Mucosa of rectum (tissue), 2 donors: ENCODE measurements around the gene ADAM10.
A peak's percentile ranks its signal among the peaks of the same experiment; 100 is the strongest.

ENCODE experiments used
- H3K27ac ChIP-seq, 2 donors: one replicate each; pipeline ENCODE4 v1.7.0; 2013; ENCODE audit warnings: inconsistent platforms in 2 of 2, low read depth in 2 of 2, low read length in 2 of 2
- H3K27me3 ChIP-seq, 2 donors: one replicate each; pipeline ENCODE4 v1.7.0; 2013; ENCODE audit warnings: low read length in 2 of 2; ENCODE audit not compliant: control insufficient read depth in 2 of 2, insufficient read depth in 2 of 2
- H3K36me3 ChIP-seq, 2 donors: one replicate each; pipeline ENCODE4 v1.7.0; 2013; ENCODE audit warnings: low read length in 2 of 2; ENCODE audit not compliant: control insufficient read depth in 2 of 2, insufficient read depth in 2 of 2
- H3K4me1 ChIP-seq, 2 donors: one replicate each; pipeline ENCODE4 v1.7.0; 2013; ENCODE audit warnings: low read length in 2 of 2, mild to moderate bottlenecking in 1 of 2; ENCODE audit not compliant: control insufficient read depth in 2 of 2, insufficient read depth in 2 of 2
- H3K4me3 ChIP-seq, 2 donors: one replicate each; pipeline ENCODE4 v1.7.0; 2013; ENCODE audit warnings: low read length in 2 of 2
- H3K9ac ChIP-seq, 2 donors: one replicate each; pipeline ENCODE4 v1.7.0; 2013; ENCODE audit warnings: low read length in 2 of 2, low read depth in 1 of 2, mild to moderate bottlenecking in 1 of 2
- H3K9me3 ChIP-seq, 2 donors: one replicate each; pipeline ENCODE4 v1.7.0; 2013; ENCODE audit warnings: low read length in 2 of 2; ENCODE audit not compliant: control insufficient read depth in 2 of 2
- donor health status: healthy.
- donor health status: Normal muscosa, but diverticular disease.

ADAM10 gene

GRCh38 chr15:58549785-58550074, 199.8 kb downstream of the ADAM10 start:
- no peaks in the 10 kb centered on the region for H3K27me3 ChIP-seq
- no peaks in the 10 kb centered on the region for H3K36me3 ChIP-seq
- H3K4me1 ChIP-seq = peaks cover 6 to 18% of the 10 kb centered on the region in 2 donors
- no peak overlapping the region for H3K4me3 ChIP-seq
- no peaks in the 10 kb centered on the region for H3K9me3 ChIP-seq
- no peak overlapping the region for H3K9ac ChIP-seq
- peak overlapping the region in 1 of 2 donors; percentile 33 for H3K27ac ChIP-seq

DNA sequence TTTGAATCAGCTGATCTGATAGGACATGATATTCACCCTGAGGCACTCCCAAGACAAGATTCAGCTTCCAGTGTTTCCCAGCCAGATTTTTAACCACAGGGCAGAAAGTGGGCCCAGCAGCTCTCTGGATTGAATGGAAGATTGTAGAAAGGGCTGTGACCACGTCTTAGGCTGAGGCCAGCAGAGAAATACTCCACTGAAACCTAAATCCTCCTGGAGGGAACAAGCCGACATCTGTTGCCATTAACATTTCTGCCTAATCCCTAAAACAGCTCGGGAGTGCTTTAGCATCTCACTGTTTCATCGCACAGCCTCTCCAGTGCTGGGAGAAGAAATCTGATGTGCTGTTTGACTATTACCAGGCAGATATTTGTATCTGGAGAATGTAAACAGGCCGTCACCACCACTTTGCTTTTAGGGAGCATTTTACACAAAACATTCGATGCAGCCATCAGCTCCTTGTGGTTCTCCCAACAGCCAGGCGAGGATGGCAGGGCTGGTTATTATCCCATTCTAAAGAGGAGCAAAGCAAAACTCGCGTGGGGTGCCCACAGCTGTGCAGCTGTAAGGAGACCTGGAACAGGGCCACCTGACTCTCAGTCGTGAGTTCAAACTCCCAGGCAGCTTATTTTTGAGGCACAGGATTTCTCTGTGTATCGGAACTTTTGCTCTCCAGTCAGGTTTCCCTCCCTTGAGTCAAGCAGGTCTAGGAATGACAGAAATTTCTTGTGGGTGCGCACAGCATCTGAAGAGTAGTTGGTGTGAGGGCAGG, 200.3 kb downstream of the ADAM10 start:
- no peaks in the 10 kb centered on the region for H3K27me3 ChIP-seq
- no peaks in the 10 kb centered on the region for H3K36me3 ChIP-seq
- no peak overlapping the region for H3K4me3 ChIP-seq
- H3K4me1 ChIP-seq = peaks cover 6 to 18% of the 10 kb centered on the region in 2 donors
- peak overlapping the region in 1 of 2 donors; percentile 33 for H3K27ac ChIP-seq
- no peak overlapping the region for H3K9ac ChIP-seq
- H3K9me3 ChIP-seq = no peaks in the 10 kb centered on the region

DNA sequence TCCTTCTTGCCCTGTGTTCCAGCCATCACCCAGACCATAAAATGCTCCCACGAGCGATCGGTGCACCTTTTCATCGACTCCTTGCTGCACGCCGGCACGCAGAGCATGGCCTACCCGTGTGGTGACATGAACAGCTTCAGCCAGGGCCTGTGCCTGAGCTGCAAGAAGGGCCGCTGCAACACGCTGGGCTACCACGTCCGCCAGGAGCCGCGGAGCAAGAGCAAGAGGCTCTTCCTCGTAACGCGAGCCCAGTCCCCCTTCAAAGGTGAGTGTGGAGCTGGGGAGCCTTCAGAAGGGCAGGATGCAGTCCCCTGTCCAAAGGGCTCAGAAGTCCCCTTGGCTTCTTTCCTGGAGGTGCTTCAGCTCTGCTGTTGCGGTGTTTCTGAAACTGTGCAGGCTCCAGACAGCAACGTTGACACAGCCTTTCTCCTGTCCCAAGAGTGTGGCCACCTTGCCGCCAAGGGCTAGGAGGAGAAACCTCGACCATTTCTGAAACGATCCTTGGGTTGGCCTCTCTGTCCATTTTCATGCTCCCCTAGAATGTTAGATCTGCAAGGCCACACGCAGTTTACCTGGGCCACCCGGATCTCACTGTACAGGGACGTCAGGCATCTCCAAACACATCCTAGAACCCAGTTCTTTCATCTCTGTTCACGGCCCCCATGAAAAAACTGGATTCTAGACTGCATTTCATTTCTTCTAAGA, 201.0 kb downstream of the ADAM10 start:
- Histone ChIP-seq H3K9me3 (no peaks in the 10 kb centered on the region), H3K4me3 (no peak overlapping the region), H3K4me1 (peaks cover 6 to 18% of the 10 kb centered on the region in 2 donors), H3K36me3 (no peaks in the 10 kb centered on the region), H3K27me3 (no peaks in the 10 kb centered on the region), H3K9ac (no peak overlapping the region), H3K27ac (no peak overlapping the region)

GRCh38 chr15:58547628-58548307, 201.7 kb downstream of the ADAM10 start:
- Histone ChIP-seq H3K4me3 (no peak overlapping the region), H3K27ac (no peak overlapping the region), H3K36me3 (no peaks in the 10 kb centered on the region), H3K9me3 (no peaks in the 10 kb centered on the region), H3K4me1 (peaks cover 6 to 16% of the 10 kb centered on the region in 2 donors), H3K9ac (no peak overlapping the region), H3K27me3 (no peaks in the 10 kb centered on the region)

DNA sequence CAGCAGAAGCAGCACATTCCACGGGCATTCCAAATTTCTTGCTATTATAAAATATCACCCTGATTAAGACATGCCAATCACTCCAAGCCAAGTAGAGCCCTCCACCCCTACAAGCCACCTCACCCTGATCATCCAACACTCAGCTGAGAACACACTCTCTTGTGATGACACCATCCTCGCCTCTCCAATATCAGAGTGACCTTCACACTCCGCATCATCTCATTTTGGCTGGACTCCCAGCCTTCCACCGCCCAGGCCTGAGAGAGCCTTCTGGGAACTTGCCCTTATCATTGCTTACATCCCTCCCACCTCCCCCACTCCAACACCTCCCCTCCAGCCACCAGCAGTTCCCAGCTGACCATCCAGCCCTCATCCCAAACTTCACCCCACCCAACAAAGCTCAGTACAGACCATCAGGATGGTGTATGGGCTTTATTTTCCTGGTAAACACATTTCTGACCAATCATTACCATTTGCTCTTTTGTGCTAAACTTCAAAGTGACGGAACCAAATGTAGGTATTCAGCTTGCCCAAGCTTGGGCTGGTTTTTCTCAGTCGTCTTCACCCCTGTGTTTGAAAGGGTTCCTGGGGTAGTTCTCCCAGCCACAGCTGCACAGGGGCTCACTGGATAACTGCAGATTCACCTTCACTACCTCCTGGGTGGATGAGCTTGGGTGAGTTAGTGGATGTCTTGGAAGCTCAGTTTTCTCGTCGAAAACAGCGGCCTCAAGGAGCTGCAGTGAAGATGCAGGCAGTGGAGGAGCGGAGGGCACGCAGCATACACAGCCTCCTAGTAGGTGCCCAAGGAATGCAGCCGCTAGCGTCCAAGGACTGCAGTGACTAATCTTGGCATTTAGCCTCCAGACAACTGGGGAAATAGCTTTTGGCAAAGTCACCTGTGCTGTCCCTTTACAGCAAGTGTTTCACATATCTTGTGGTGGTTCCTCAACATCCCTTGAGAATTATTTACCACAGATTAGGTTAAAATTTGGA, 202.6 kb downstream of the ADAM10 start:
- Histone ChIP-seq H3K4me1 (peaks cover 3 to 7% of the 10 kb centered on the region in 2 donors), H3K9me3 (no peaks in the 10 kb centered on the region), H3K27ac (no peak overlapping the region), H3K9ac (no peak overlapping the region), H3K27me3 (no peaks in the 10 kb centered on the region), H3K36me3 (no peaks in the 10 kb centered on the region), H3K4me3 (no peak overlapping the region)

DNA sequence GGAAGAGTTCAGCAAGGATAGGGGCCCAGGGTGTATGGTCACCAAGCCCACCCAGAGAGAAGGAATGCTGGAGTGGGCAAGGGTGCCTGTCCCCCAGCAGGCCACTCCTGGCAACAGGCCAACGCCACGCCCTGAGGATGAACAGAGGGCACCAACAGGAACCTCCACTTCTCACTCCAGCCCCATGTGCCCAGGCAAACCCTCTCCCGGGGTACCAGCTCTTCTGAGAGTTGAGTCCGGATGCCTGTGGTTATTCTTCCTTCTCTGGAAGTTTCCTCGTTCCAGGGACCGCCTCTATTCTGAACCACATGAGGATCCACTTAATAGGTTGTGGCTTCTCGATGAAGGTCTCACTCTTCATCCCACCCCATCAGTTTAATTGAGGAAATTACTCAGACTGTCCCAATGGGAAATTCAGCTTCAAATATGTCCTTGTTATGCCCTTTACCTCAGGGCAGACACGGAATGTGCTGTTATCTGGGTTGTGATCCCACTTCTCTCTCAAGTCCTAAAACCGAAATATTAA, 203.4 kb downstream of the ADAM10 start:
- H3K9ac ChIP-seq = no peak overlapping the region
- H3K27ac ChIP-seq = no peak overlapping the region
- H3K9me3 ChIP-seq = no peaks in the 10 kb centered on the region

GRCh38 chr15:58545307-58546065, 204.0 kb downstream of the ADAM10 start:
- H3K4me1 ChIP-seq = no peaks in the 10 kb centered on the region
- no peaks in the 10 kb centered on the region for H3K36me3 ChIP-seq
- no peaks in the 10 kb centered on the region for H3K9me3 ChIP-seq
- H3K9ac ChIP-seq = no peak overlapping the region
- H3K27me3 ChIP-seq = no peaks in the 10 kb centered on the region
- no peak overlapping the region for H3K4me3 ChIP-seq
- H3K27ac ChIP-seq = no peak overlapping the region

More for the DNA sequence above, 203.4 kb downstream of the ADAM10 start:
- Histone ChIP-seq H3K4me1 (no peaks in the 10 kb centered on the region), H3K4me3 (no peak overlapping the region), H3K27me3 (no peaks in the 10 kb centered on the region), H3K36me3 (no peaks in the 10 kb centered on the region)

GRCh38 chr15:58544756-58545155, 204.8 kb downstream of the ADAM10 start:
- no peak overlapping the region for H3K27ac ChIP-seq

More at GRCh38 chr15:58544756-58545155, 204.8 kb downstream of the ADAM10 start:
- Histone ChIP-seq H3K4me1 (no peaks in the 10 kb centered on the region), H3K9me3 (no peaks in the 10 kb centered on the region), H3K27me3 (no peaks in the 10 kb centered on the region), H3K9ac (no peak overlapping the region), H3K36me3 (no peaks in the 10 kb centered on the region), H3K4me3 (no peak overlapping the region)
